ENCODE data around the gene GALNS. TPM values are rescaled to one million over a fixed set of nuclear protein-coding genes. Genes with fewer than 3 reads are reported as not detected.

The GALNS gene
- total and polyA plus RNA-seq, 2 of the 13 experiments (the other 11 are each of a cell fraction or from before 2014, with no cell fraction given) = 9.2 to 9.8 TPM

- TF ChIP-seq, protein P1, sequence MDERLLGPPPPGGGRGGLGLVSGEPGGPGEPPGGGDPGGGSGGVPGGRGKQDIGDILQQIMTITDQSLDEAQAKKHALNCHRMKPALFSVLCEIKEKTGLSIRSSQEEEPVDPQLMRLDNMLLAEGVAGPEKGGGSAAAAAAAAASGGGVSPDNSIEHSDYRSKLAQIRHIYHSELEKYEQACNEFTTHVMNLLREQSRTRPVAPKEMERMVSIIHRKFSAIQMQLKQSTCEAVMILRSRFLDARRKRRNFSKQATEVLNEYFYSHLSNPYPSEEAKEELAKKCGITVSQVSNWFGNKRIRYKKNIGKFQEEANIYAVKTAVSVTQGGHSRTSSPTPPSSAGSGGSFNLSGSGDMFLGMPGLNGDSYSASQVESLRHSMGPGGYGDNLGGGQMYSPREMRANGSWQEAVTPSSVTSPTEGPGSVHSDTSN (CRISPR knock-in tag; IDR thresholded peaks at IDR 0.05) = no peak
These were observed 12.2 kb downstream of the GALNS start (continued) for GRCh38 chr16:88844419-88845036.

DNA sequence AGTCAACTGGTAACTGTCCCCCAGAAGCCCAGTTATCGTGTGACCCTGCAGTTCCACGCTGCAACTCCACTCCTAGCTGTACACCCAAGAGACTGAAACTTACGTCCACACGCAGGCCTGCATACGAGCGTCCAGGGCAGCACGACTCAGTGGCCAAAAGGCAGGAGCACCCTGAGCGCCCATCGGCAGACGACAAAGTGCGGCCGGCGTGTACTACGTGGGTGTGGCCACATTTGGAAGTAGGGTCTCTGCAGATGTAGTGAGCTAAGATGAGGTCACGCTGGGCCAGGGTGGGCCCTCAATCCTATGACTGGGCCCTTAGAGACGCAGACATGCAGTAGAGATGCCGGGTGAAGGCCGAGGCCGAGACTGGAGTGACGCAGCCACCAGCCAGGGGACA lies 13.5 kb downstream of the GALNS start:
- H3K4me2 ChIP-seq (ENCODE audit: low read depth, low read length) = no peak overlapping the region
- DNase-seq (ENCODE audit: low spot score) (no peak), ATAC-seq (no peak), FAIRE-seq (no peak)
- no peaks in the 10 kb centered on the region for H3K27me3 ChIP-seq (ENCODE audit: control insufficient read depth in 1 of 2, insufficient read depth in 2 of 2, low read length in 2 of 2)
- H3K27ac ChIP-seq (ENCODE audit: extremely low read length, insufficient read depth, low read length) = no peak overlapping the region
- intact Hi-C loops (cut with micrococcal nuclease; ENCODE audit: unreplicated experiment) = no loop called here
- H3K79me2 ChIP-seq (ENCODE audit: insufficient read depth, low read length) = no peaks in the 10 kb centered on the region
- WGBS (ENCODE audit: low lambda C conversion rate) = 92% methylated on average over 17 of the region's 20 CpGs
- in situ Hi-C loops (cut with HindIII; ENCODE audit: extremely low pct_ligation_motif_present, low pct_unique_long_range_greater_than_20kb) = no loop called here
- no peak overlapping the region for H3K4me3 ChIP-seq (replicated peaks in 1 of 3; ENCODE audit: insufficient read depth in 1 of 3, low read depth in 2 of 3, low read length in 3 of 3)
- no peaks in the 10 kb centered on the region for H3K9me3 ChIP-seq (ENCODE audit: low read length)
- CTCF ChIA-PET (ENCODE audit: low intra/inter-chr PET ratio, low total read pairs) = no interaction called here
- POLR2A ChIA-PET = no interaction called here
- H4K20me1 ChIP-seq (ENCODE audit: insufficient read depth, low read length) = no peaks in the 10 kb centered on the region
- BruUV-seq (replicated peaks) = no TSS peak
- no peaks in the 10 kb centered on the region; a peak in 1 of 5 replicates for H3K36me3 ChIP-seq (replicated peaks in 1 of 2; ENCODE audit: control insufficient read depth in 1 of 2, insufficient read depth in 2 of 2, low read length in 2 of 2)
- H3K9ac ChIP-seq (ENCODE audit: insufficient read depth, low read depth, low read length) = no peak overlapping the region
- TF ChIP-seq, protein P2, sequence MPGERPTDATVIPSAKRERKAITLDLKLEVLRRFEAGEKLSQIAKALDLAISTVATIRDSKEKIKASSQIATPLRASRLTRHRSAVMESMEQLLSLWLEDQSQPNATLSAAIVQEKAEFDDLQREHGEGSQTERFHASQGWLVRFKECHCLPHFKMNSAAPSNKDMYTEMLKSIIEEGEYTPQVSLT (CRISPR knock-in tag; IDR thresholded peaks at IDR 0.05; ENCODE audit: borderline replicate concordance, low read depth) = no peak
- TF ChIP-seq MXI1 (IDR thresholded peaks at IDR 0.05; ENCODE audit: borderline replicate concordance, low read depth, low read length) (no peak), ZNF282 (IDR thresholded peaks at IDR 0.05; ENCODE audit: partially characterized antibody) (no peak), HNF4G (IDR thresholded peaks at IDR 0.05; ENCODE audit: borderline replicate concordance, low read depth, low read length) (no peak), HNF4G (CRISPR knock-in tag; IDR thresholded peaks at IDR 0.05; ENCODE audit: borderline replicate concordance, low read depth) (no peak), HOXD1 (CRISPR knock-in tag; IDR thresholded peaks at IDR 0.05) (no peak), ZNF432 (CRISPR knock-in tag; IDR thresholded peaks at IDR 0.05; ENCODE audit: borderline replicate concordance) (no peak), NRL (CRISPR knock-in tag; IDR thresholded peaks at IDR 0.05; ENCODE audit: borderline replicate concordance) (no peak), ZNF619 (CRISPR knock-in tag; IDR thresholded peaks at IDR 0.05) (no peak), NR2F2 (IDR thresholded peaks at IDR 0.05; ENCODE audit: borderline replicate concordance, low read depth) (no peak), ZNF138 (CRISPR knock-in tag; IDR thresholded peaks at IDR 0.05; ENCODE audit: low read depth) (no peak), ZNF709 (CRISPR knock-in tag; IDR thresholded peaks at IDR 0.05) (no peak), ZNF629 (CRISPR knock-in tag; conservative IDR thresholded peaks at IDR 0.05) (no peak), ZMAT5 (CRISPR knock-in tag; IDR thresholded peaks at IDR 0.05; ENCODE audit: borderline replicate concordance, low read depth) (no peak), JDP2 (CRISPR knock-in tag; IDR thresholded peaks at IDR 0.05; ENCODE audit: borderline replicate concordance) (no peak)
- no peak overlapping the region for H2AFZ ChIP-seq (ENCODE audit: low read length)
- H3K4me1 ChIP-seq (ENCODE audit: insufficient read depth, low read length) = no peaks in the 10 kb centered on the region
